Measurements from ENCODE around the gene EXPH5. TPM values are rescaled to one million over a fixed set of nuclear protein-coding genes. Genes with fewer than 3 reads are reported as not detected.

EXPH5 gene
- total and polyA plus RNA-seq, 9 of the 15 experiments (the other 6 are each of a cell fraction or from before 2014, with no cell fraction given) = 1.3 to 8.5 (median 4.8) TPM

- no peak for TF ChIP-seq SAFB (IDR thresholded peaks at IDR 0.05; ENCODE audit: borderline replicate concordance, low read depth, low read length)
- peak; percentile 11 to 64; a peak in 2 of 4 replicates for TF ChIP-seq MAZ (CRISPR knock-in tag; conservative IDR thresholded peaks at IDR 0.05 in 1 of 2, IDR thresholded peaks at IDR 0.05 in 1 of 2)
- TF ChIP-seq MBD2 (IDR thresholded peaks at IDR 0.05; ENCODE audit: borderline replicate concordance, low read depth) = 0 out of 2 replicates have a peak, but pooled peaks have one; percentile 12
- TF ChIP-seq TSHZ1 (CRISPR knock-in tag; IDR thresholded peaks at IDR 0.05) = no peak
- no peak for TF ChIP-seq ZNF584 (CRISPR knock-in tag; IDR thresholded peaks at IDR 0.05; ENCODE audit: low read depth)
- no peak for TF ChIP-seq E2F4 (CRISPR knock-in tag; IDR thresholded peaks at IDR 0.05; ENCODE audit: low read depth)
- TF ChIP-seq TEAD1 (CRISPR knock-in tag; IDR thresholded peaks at IDR 0.05) = 0 out of 4 replicates have a peak, but pooled peaks of 1 of the 2 experiments have one; percentile 2
- TF ChIP-seq EGR1 (conservative IDR thresholded peaks at IDR 0.05) = peak; percentile 46
- no peak for TF ChIP-seq ZNF551 (CRISPR knock-in tag; IDR thresholded peaks at IDR 0.05)
- peak; percentile 68 for TF ChIP-seq POLR2G (IDR thresholded peaks at IDR 0.05; ENCODE audit: low read depth, low read length)
- TF ChIP-seq CEBPB (tag; IDR thresholded peaks at IDR 0.05) = no peak
- peak; percentile 83 for TF ChIP-seq HNRNPLL (IDR thresholded peaks at IDR 0.05; ENCODE audit: low read depth, low read length, poor library complexity, severe bottlenecking)
- 0 out of 2 replicates have a peak, but pooled peaks have one; percentile 4 for TF ChIP-seq HMBOX1 (IDR thresholded peaks at IDR 0.05)
- peak in 1 of 3 experiments; percentile 80 for TF ChIP-seq YY1 (IDR thresholded peaks at IDR 0.05; ENCODE audit: borderline replicate concordance in 1 of 3, control insufficient read depth in 1 of 3, extremely low read depth in 1 of 3, insufficient read depth in 3 of 3, insufficient read length in 1 of 3, insufficient replicate concordance in 2 of 3, low read depth in 1 of 3, low read length in 2 of 3)
- 0 out of 2 replicates have a peak, but pooled peaks have one; percentile 47 for TF ChIP-seq GTF2E2 (tag; IDR thresholded peaks at IDR 0.05)
- TF ChIP-seq FOSL1 (tag; conservative IDR thresholded peaks at IDR 0.05) = no peak
- TF ChIP-seq E2F1 (CRISPR knock-in tag; IDR thresholded peaks at IDR 0.05) = peak; percentile 43; the same call in 1 of the 2 replicates
- TF ChIP-seq KLF13 (tag; IDR thresholded peaks at IDR 0.05; ENCODE audit: borderline replicate concordance, low read depth) = peak; percentile 75; the same call in 1 of the 2 replicates
Observed at GRCh38 chr11:108593214-108593922, at the start of gene EXPH5 (continued).
